ENCODE measurements around the gene ZNF646. TPM values are rescaled to one million over a fixed set of nuclear protein-coding genes. Genes with fewer than 3 reads are reported as not detected.
A peak's percentile ranks its signal among the peaks of the same experiment; 100 is the strongest.

Gene ZNF646
- total and polyA plus RNA-seq, 8 donors = 3.9 to 12.6 (median 7.0) TPM

- peaks cover 0 to 9% (median 5%) of the 10 kb centered on the region in 3 donors for H3K4me1 ChIP-seq
Observed at GRCh38 chr16:31077024-31077423, 2.8 kb downstream of the ZNF646 start.

GRCh38 chr16:31077592-31078396 is 3.6 kb downstream of the ZNF646 start:
- Histone ChIP-seq H3K4me3 (no peak overlapping the region), H3K27me3 (no peaks in the 10 kb centered on the region), H3K9me3 (no peaks in the 10 kb centered on the region), H3K27ac (no peak overlapping the region), H3K4me1 (peaks cover 0 to 5% (median 0%) of the 10 kb centered on the region in 3 donors), H3K36me3 (peaks cover 0 to 45% (median 24%) of the 10 kb centered on the region in 3 donors)
- peak in 1 of 6 donors; percentile 39 for DNase-seq
- intact Hi-C loops (cut with DNase I) = no loop called here
- FAIRE-seq = no peak
- ATAC-seq = no peak
- 92 to 94% methylated on average over 30 of the region's 30 CpGs for WGBS, 2 donors
- no peak for TF ChIP-seq CTCF (IDR thresholded peaks at IDR 0.05)

More at GRCh38 chr16:31077024-31077423, 2.8 kb downstream of the ZNF646 start:
- Histone ChIP-seq H3K27me3 (no peaks in the 10 kb centered on the region), H3K4me3 (no peak overlapping the region), H3K36me3 (peaks cover 0 to 45% (median 24%) of the 10 kb centered on the region in 3 donors), H3K9me3 (no peaks in the 10 kb centered on the region), H3K27ac (no peak overlapping the region)
- no peak for FAIRE-seq
- intact Hi-C loops (cut with DNase I) = no loop called here
- peak in 1 of 6 donors; percentile 8 for DNase-seq
- ATAC-seq = no peak
- WGBS, 2 donors = 94 to 95% methylated on average over 13 of the region's 13 CpGs
- no peak for TF ChIP-seq CTCF (IDR thresholded peaks at IDR 0.05)

GRCh38 chr16:31078597-31079341 is 4.5 kb downstream of the ZNF646 start:
- TF ChIP-seq CTCF (IDR thresholded peaks at IDR 0.05) = no peak
- peaks cover 0 to 45% (median 24%) of the 10 kb centered on the region in 3 donors for H3K36me3 ChIP-seq
- no peak overlapping the region for H3K4me3 ChIP-seq
- peak in 1 of 6 donors; percentile 60 for DNase-seq
- no peak for ATAC-seq
- H3K27ac ChIP-seq = no peak overlapping the region
- FAIRE-seq = no peak
- no peaks in the 10 kb centered on the region for H3K27me3 ChIP-seq
- H3K4me1 ChIP-seq = peaks cover 0 to 5% (median 0%) of the 10 kb centered on the region in 3 donors
- intact Hi-C loops (cut with DNase I) = no loop called here
- H3K9me3 ChIP-seq = no peaks in the 10 kb centered on the region
- 91 to 93% methylated on average over 15 of the region's 15 CpGs for WGBS, 2 donors

GRCh38 chr16:31079342-31079944 is 5.2 kb downstream of the ZNF646 start:
- no peak overlapping the region for H3K4me3 ChIP-seq
- DNase-seq (peak in 1 of 6 donors; percentile 4), ATAC-seq (no peak), FAIRE-seq (no peak)
- TF ChIP-seq CTCF (IDR thresholded peaks at IDR 0.05) = no peak
- H3K36me3 ChIP-seq = peaks cover 0 to 45% (median 24%) of the 10 kb centered on the region in 3 donors
- intact Hi-C loops (cut with DNase I) = no loop called here
- peaks cover 0 to 5% (median 0%) of the 10 kb centered on the region in 3 donors for H3K4me1 ChIP-seq
- H3K9me3 ChIP-seq = no peaks in the 10 kb centered on the region
- no peaks in the 10 kb centered on the region for H3K27me3 ChIP-seq
- 89 to 91% methylated on average over 13 of the region's 13 CpGs for WGBS, 2 donors
- no peak overlapping the region for H3K27ac ChIP-seq
